GM12878 (cell line): Measurements from ENCODE around the gene PAPOLG. TPM values are rescaled to one million over a fixed set of nuclear protein-coding genes. Genes with fewer than 3 reads are reported as not detected.

Experiments
- ATAC-seq: fragments of 200-7000 bp; cut with Tn5 transposase; 3 replicates; pipeline ENCODE4 v1.9.1; 2020; ENCODE audit warnings: mild to moderate bottlenecking, moderate library complexity
- BruUV-seq: library from RNA; stranded (reverse); fragments of 400-500 nt; replicated peaks from 2 replicates; lab custom pipeline; 2021; lab: Mats Ljungman, UMichigan
- CTCF ChIA-PET: fragments of 300-600 bp; sonication (Branson Sonifier 250); formaldehyde crosslinking; extraction: SDS; loops from one replicate; lab custom pipeline; 2021; ENCODE audit warnings: inconsistent platforms; lab: Yijun Ruan, JAX
- POLR2A ChIA-PET: fragments of 350-600 bp; formaldehyde crosslinking; extraction: SDS; loops from one replicate; lab custom pipeline; 2021; ENCODE audit warnings: inconsistent platforms; lab: Charles Lee
- RAD21 ChIA-PET: fragments of 300-600 bp; sonication (Branson Sonifier 250); formaldehyde crosslinking; loops from one replicate; lab custom pipeline; 2023; ENCODE audit warnings: antibody characterized with exemption; ENCODE audit not compliant: unreplicated experiment; lab: Charles Lee
- SMC1A ChIA-PET: fragments of 300-600 bp; sonication (Branson Sonifier 250); formaldehyde crosslinking; loops from one replicate; lab custom pipeline; 2023; ENCODE audit not compliant: unreplicated experiment, uncharacterized antibody; lab: Charles Lee
- DNase-seq: peaks from one replicate; pipeline ENCODE4 v3.0.0-alpha.2; 2011; ENCODE audit warnings: low read depth, low spot score
- FAIRE-seq: peaks from 3 replicates; lab custom pipeline; 2011; peaks lifted over from hg19 to GRCh38; lab: Jason Lieb, UNC
- H2AFZ ChIP-seq: 2 replicates; pipeline ENCODE4 v1.6.0; 2011; ENCODE audit warnings: low read depth, low read length, control low read depth; ENCODE audit not compliant: control insufficient read depth
- H3K27ac ChIP-seq: 2 replicates; pipeline ENCODE4 v1.5.1; 2011; ENCODE audit warnings: control low read depth; ENCODE audit not compliant: control insufficient read depth, insufficient read depth
- H3K27me3 ChIP-seq, 2 experiments: replicated peaks in 1 of 2; 2 replicates each; pipeline versions ENCODE4 v1.6.0 to v1.6.1; 2011; ENCODE audit warnings: low read length in 1 of 2; ENCODE audit not compliant: control insufficient read depth in 2 of 2, insufficient read depth in 2 of 2
- H3K36me3 ChIP-seq, 2 experiments: 2 replicates each; pipeline ENCODE4 v1.5.1; 2011; ENCODE audit warnings: low read length in 1 of 2; ENCODE audit not compliant: control insufficient read depth in 2 of 2, insufficient read depth in 2 of 2
- H3K4me1 ChIP-seq: 2 replicates; pipeline ENCODE4 v1.6.1; 2011; ENCODE audit warnings: mild to moderate bottlenecking, low read length, moderate library complexity, mixed read lengths; ENCODE audit not compliant: control insufficient read depth, insufficient read depth
- H3K4me2 ChIP-seq: 2 replicates; pipeline ENCODE4 v1.6.0; 2011; ENCODE audit warnings: control low read depth; ENCODE audit not compliant: control insufficient read depth, insufficient read depth
- H3K4me3 ChIP-seq: fragments of 200-600 bp; sonication (generic); 2 replicates; pipeline ENCODE4 v1.5.1; 2016
- H3K79me2 ChIP-seq: 2 replicates; pipeline ENCODE4 v1.6.0; 2011; ENCODE audit warnings: low read length; ENCODE audit not compliant: control insufficient read depth, insufficient read depth
- H3K9ac ChIP-seq: 2 replicates; pipeline ENCODE4 v1.8.0; 2011; ENCODE audit warnings: low read length, control low read depth, mixed read lengths; ENCODE audit not compliant: control insufficient read depth, insufficient read depth
- H3K9me3 ChIP-seq: replicated peaks from 3 replicates; pipeline ENCODE4 v1.5.1; 2011; ENCODE audit warnings: mild to moderate bottlenecking, low read length; ENCODE audit not compliant: control insufficient read depth, insufficient read depth
- H4K20me1 ChIP-seq: 2 replicates; pipeline ENCODE4 v1.6.0; 2011; ENCODE audit not compliant: control insufficient read depth, insufficient read depth
- FOXM1 ChIP-seq: IDR thresholded peaks from 2 replicates; pipeline ENCODE4 v1.6.1; 2012; ENCODE audit warnings: low read depth, mild to moderate bottlenecking, inconsistent platforms, low read length, moderate library complexity
- NFIC ChIP-seq: IDR thresholded peaks from 2 replicates; pipeline ENCODE4 v1.6.1; 2012; ENCODE audit warnings: low read depth, mild to moderate bottlenecking, inconsistent platforms, low read length, moderate library complexity
- RUNX3 ChIP-seq: IDR thresholded peaks from 2 replicates; pipeline ENCODE4 v1.6.1; 2012; ENCODE audit warnings: low read length, inconsistent platforms
- WGBS: methylation state at CpG from one replicate; pipeline ENCODE4 v1.1.6; 2016; ENCODE audit warnings: low lambda C conversion rate; ENCODE audit not compliant: insufficient replicate concordance, insufficient coverage; ENCODE audit errors: missing lambda C conversion rate; 5-methylcytosine and 5-hydroxymethylcytosine counted together
- in situ Hi-C: fragments of 300-500 bp; cut with MboI; formaldehyde crosslinking; loops from 9 replicates; pipeline ENCODE4 v1.14.3; 2018; ENCODE audit warnings: mixed read lengths
- intact Hi-C: fragments of 100-400 bp; cut with micrococcal nuclease; formaldehyde crosslinking; loops from one replicate; pipeline ENCODE4 v1.14.2; 2022; ENCODE audit not compliant: unreplicated experiment
- polyA plus RNA-seq, 11 experiments: library from polyadenylated mRNA; depleted of rRNA in 4 of 11; unstranded in 6 of 11; stranded (reverse) in 5 of 11; fragments of >200 nt; fragmentation: Nextera tagmentation in 4 of 11; fragmentation: Illumina TruSeq in 1 of 11; extraction: Ambion mirVana in 4 of 11; extraction: Trizol in 1 of 11; gene quantifications; 1 replicate in 1 of 11; 2 replicates in 10 of 11; pipeline versions ENCODE4 v1.2.1 to v1.2.3, GENCODE V29; 2011 to 2016; ENCODE audit warnings: inconsistent platforms in 2 of 11, missing spikeins in 2 of 11, low read depth in 1 of 11
- total RNA-seq, 4 experiments: library from RNA; depleted of rRNA in 3 of 4; stranded (reverse); fragments of >200 nt in 3 of 4; fragmentation: Illumina TruSeq in 1 of 4; extraction: Trizol in 1 of 4; gene quantifications; 2 replicates each; pipeline versions ENCODE4 v1.2.1 to v1.2.3, GENCODE V29; 2013 to 2021
- TF ChIP-seq, protein P1 (sequence below): IDR thresholded peaks from 2 replicates; pipeline ENCODE4 v1.6.1; 2012; ENCODE audit warnings: low read depth, low read length, improper control_type of control experiment
- TF ChIP-seq, protein P2 (sequence below): IDR thresholded peaks from 2 replicates; pipeline ENCODE4 v1.6.1; 2012; ENCODE audit warnings: low read length, inconsistent platforms
- TF ChIP-seq, protein P3 (sequence below): IDR thresholded peaks from 2 replicates; pipeline ENCODE4 v1.6.1; 2012; ENCODE audit warnings: low read depth, low read length, improper control_type of control experiment

PAPOLG gene
- total and polyA plus RNA-seq, 10 of the 15 experiments (the other 5 are each of a cell fraction or from before 2014, with no cell fraction given) = 4.2 to 15.8 (median 10.7) TPM

DNA sequence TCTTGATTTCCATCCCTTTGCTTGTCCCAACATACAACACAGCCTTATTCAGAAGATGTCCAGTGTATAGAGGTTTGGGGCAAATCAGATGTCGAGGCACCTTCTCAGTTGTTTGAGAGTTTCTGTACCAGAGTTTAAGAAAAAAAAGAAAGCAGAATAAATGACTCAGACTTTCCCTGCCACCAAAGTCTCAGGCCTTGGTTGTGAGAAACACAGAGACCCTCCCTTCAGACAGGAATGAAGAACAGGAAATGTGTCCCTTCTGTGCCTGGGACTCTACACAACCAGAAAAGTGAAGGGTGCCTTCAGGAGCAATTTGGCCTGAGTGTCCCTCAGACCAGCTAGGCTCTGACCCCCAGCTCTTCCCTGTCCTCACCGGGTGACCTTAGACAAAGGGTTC, 88.0 kb downstream of the PAPOLG start:
- intact Hi-C loops = no loop called here
- 0 out of 2 replicates have a peak overlapping the region, but pooled peaks have one; percentile 41 for H3K9ac ChIP-seq
- TF ChIP-seq RUNX3 (peak; percentile 35; the same call in 1 of the 2 replicates), FOXM1 (0 out of 2 replicates have a peak, but pooled peaks have one; percentile 19), NFIC (0 out of 2 replicates have a peak, but pooled peaks have one; percentile 16)
- TF ChIP-seq, protein P1, sequence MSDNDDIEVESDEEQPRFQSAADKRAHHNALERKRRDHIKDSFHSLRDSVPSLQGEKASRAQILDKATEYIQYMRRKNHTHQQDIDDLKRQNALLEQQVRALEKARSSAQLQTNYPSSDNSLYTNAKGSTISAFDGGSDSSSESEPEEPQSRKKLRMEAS = no peak
- TF ChIP-seq, protein P2, sequence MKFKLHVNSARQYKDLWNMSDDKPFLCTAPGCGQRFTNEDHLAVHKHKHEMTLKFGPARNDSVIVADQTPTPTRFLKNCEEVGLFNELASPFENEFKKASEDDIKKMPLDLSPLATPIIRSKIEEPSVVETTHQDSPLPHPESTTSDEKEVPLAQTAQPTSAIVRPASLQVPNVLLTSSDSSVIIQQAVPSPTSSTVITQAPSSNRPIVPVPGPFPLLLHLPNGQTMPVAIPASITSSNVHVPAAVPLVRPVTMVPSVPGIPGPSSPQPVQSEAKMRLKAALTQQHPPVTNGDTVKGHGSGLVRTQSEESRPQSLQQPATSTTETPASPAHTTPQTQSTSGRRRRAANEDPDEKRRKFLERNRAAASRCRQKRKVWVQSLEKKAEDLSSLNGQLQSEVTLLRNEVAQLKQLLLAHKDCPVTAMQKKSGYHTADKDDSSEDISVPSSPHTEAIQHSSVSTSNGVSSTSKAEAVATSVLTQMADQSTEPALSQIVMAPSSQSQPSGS = peak; percentile 10; the same call in 1 of the 2 replicates
- TF ChIP-seq, protein P3, sequence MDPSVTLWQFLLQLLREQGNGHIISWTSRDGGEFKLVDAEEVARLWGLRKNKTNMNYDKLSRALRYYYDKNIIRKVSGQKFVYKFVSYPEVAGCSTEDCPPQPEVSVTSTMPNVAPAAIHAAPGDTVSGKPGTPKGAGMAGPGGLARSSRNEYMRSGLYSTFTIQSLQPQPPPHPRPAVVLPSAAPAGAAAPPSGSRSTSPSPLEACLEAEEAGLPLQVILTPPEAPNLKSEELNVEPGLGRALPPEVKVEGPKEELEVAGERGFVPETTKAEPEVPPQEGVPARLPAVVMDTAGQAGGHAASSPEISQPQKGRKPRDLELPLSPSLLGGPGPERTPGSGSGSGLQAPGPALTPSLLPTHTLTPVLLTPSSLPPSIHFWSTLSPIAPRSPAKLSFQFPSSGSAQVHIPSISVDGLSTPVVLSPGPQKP = no peak
- TF ChIP-seq, all 136 proteins: peak for 4
- H3K9me3 ChIP-seq = no peaks in the 10 kb centered on the region
- BruUV-seq = no TSS peak
- DNase-seq (no peak), ATAC-seq (peak; percentile 3; the same call in 1 of the 3 replicates), FAIRE-seq (no peak)
- CTCF ChIA-PET = interaction anchor here (2.0 kb wide), 1 partner anchor 156 kb away, joined by 4 read pairs; no protein-coding TSS in a partner anchor
- POLR2A ChIA-PET = interaction anchor here (0.5 to 1.2 kb wide), 2 partner anchors 29 to 39 kb away, joined by 3 read pairs; no protein-coding TSS in a partner anchor
- H3K4me2 ChIP-seq = peak overlapping the region; percentile 63
- no peaks in the 10 kb centered on the region for H3K27me3 ChIP-seq
- peak overlapping the region; percentile 39 for H3K27ac ChIP-seq
- peak overlapping the region; percentile 46 for H2AFZ ChIP-seq
- H3K79me2 ChIP-seq = no peaks in the 10 kb centered on the region
- H4K20me1 ChIP-seq = no peaks in the 10 kb centered on the region
- 50% methylated on average over 2 of the region's 2 CpGs for WGBS
- SMC1A ChIA-PET = interaction anchor here (0.9 kb wide), 1 partner anchor 10 kb away, joined by 3 read pairs; no protein-coding TSS in a partner anchor
- H3K4me3 ChIP-seq = no peak overlapping the region
- peaks cover 61% of the 10 kb centered on the region for H3K4me1 ChIP-seq
- in situ Hi-C loops = no loop called here
- H3K36me3 ChIP-seq = no peaks in the 10 kb centered on the region
- RAD21 ChIA-PET = interaction anchor here (0.6 kb wide), 1 partner anchor 39 kb away, joined by 3 read pairs; no protein-coding TSS in a partner anchor
